ENCODE results near the gene GIMAP5. TPM values are rescaled to one million over a fixed set of nuclear protein-coding genes. Genes with fewer than 3 reads are reported as not detected.

The GIMAP5 gene
- total and polyA plus RNA-seq, 10 of the 15 experiments (the other 5 are each of a cell fraction or from before 2014, with no cell fraction given): 3.7 to 9.1 (median 6.7) TPM

DNA sequence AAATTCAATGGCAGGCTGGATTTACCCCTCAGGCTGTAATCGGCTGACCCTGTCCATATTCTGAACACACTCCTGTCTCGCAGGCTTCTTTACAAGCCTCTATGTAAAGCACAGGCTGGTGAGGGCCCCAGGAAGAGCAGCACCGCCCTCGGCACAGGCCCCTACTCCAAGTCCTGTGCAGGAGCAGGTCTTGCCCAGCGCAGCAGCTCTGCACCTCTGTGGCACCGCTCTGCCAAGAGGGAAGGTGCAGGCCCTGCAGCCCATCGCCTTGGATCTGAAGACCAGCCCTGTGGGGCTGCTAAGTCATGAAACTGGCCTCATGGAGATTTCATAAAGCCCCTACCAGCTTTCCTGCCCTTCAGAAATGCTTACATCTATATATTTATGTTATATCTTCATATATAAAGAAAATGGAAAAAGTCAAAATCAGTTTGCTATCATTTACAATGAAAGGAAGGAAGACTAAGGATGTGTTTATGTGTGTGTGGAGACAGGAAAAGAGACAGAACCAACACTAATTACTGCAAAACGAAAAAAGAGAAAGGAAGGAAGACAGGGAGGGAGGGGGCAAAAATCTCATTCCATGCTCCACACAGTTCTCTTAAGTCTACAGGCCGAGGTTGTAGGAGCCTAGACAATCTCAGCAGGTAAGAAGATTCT, 53.3 kb downstream of the GIMAP5 start (continued):
- TF ChIP-seq, protein P1, sequence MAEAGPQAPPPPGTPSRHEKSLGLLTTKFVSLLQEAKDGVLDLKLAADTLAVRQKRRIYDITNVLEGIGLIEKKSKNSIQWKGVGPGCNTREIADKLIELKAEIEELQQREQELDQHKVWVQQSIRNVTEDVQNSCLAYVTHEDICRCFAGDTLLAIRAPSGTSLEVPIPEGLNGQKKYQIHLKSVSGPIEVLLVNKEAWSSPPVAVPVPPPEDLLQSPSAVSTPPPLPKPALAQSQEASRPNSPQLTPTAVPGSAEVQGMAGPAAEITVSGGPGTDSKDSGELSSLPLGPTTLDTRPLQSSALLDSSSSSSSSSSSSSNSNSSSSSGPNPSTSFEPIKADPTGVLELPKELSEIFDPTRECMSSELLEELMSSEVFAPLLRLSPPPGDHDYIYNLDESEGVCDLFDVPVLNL (IDR thresholded peaks at IDR 0.05; ENCODE audit: low read depth, low read length): no peak
- TF ChIP-seq MEF2B (IDR thresholded peaks at IDR 0.05; ENCODE audit: partially characterized antibody, poor library complexity, severe bottlenecking): no peak
- TF ChIP-seq TARDBP (IDR thresholded peaks at IDR 0.05; ENCODE audit: borderline replicate concordance): no peak
- TF ChIP-seq YBX1 (IDR thresholded peaks at IDR 0.05): no peak
- no peak for TF ChIP-seq NR2C1 (IDR thresholded peaks at IDR 0.05)
- TF ChIP-seq SRF (IDR thresholded peaks at IDR 0.05; ENCODE audit: low read depth in 2 of 2, low read length in 2 of 2): no peak
- TF ChIP-seq SREBF2 (IDR thresholded peaks at IDR 0.05; ENCODE audit: low read length): no peak
- TF ChIP-seq IRF4 (IDR thresholded peaks at IDR 0.05; ENCODE audit: low read depth, low read length): no peak
- TF ChIP-seq FOXK2 (IDR thresholded peaks at IDR 0.05): no peak
- no peak for TF ChIP-seq MTA2 (IDR thresholded peaks at IDR 0.05; ENCODE audit: low read depth)
- no peak for TF ChIP-seq RAD51 (IDR thresholded peaks at IDR 0.05)

DNA sequence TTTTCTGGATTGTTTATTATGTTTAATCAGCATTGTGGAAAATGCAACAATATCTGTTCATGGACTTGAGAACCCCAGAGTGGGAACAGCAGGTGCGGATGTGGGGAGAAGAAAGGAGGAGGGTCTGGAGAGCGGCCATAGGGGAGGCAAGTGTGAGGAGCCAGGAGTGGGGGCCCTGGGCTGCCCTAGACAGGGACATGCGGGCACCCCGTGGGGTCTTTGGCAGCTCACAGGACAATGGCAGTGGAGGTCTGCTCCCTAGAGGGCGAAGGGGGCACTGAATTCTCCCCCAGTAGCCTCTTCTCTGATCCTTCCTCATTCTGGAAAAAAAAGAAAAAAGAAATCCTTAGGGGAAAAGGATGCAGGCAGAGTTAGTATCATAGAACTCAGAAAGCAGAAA, 54.1 kb downstream of the GIMAP5 start:
- no TSS peak for BruUV-seq (replicated peaks)
- Histone ChIP-seq H3K9me3 (replicated peaks; ENCODE audit: control insufficient read depth, insufficient read depth, low read length) (no peaks in the 10 kb centered on the region), H3K4me3 (no peak overlapping the region), H2AFZ (ENCODE audit: control insufficient read depth, low read depth, low read length) (no peak overlapping the region), H3K27me3 (replicated peaks in 1 of 2; ENCODE audit: control insufficient read depth in 2 of 2, insufficient read depth in 2 of 2, low read length in 1 of 2) (peaks cover 3 to 4% of the 10 kb centered on the region in 2 experiments; a peak in 3 of 4 replicates), H3K27ac (ENCODE audit: control insufficient read depth, insufficient read depth) (no peak overlapping the region), H4K20me1 (ENCODE audit: control insufficient read depth, insufficient read depth) (no peaks in the 10 kb centered on the region), H3K9ac (ENCODE audit: control insufficient read depth, insufficient read depth, low read length) (no peak overlapping the region), H3K4me1 (ENCODE audit: control insufficient read depth, insufficient read depth, low read length) (peaks cover 8% of the 10 kb centered on the region), H3K36me3 (ENCODE audit: control insufficient read depth in 2 of 2, insufficient read depth in 2 of 2, low read length in 1 of 2) (no peaks in the 10 kb centered on the region), H3K4me2 (ENCODE audit: control insufficient read depth, insufficient read depth) (no peak overlapping the region), H3K79me2 (ENCODE audit: control insufficient read depth, insufficient read depth, low read length) (no peaks in the 10 kb centered on the region)
- in situ Hi-C loops (cut with MboI): no loop called here
- ChIA-PET SMC1A (ENCODE audit: uncharacterized antibody, unreplicated experiment) (interaction anchor here (4.5 kb wide), 1 partner anchor 11 kb away, joined by 21 read pairs; no protein-coding TSS in a partner anchor), RAD21 (ENCODE audit: unreplicated experiment) (no interaction called here), POLR2A (no interaction called here), CTCF (no interaction called here)
- FAIRE-seq (no peak), ATAC-seq (no peak), DNase-seq (ENCODE audit: low read depth, low spot score) (no peak)
- 28% methylated on average over 5 of the region's 5 CpGs for WGBS (ENCODE audit: insufficient coverage, insufficient replicate concordance, low lambda C conversion rate, missing lambda C conversion rate)
- intact Hi-C loops (cut with micrococcal nuclease; ENCODE audit: unreplicated experiment): no loop called here
- TF ChIP-seq, protein P2, sequence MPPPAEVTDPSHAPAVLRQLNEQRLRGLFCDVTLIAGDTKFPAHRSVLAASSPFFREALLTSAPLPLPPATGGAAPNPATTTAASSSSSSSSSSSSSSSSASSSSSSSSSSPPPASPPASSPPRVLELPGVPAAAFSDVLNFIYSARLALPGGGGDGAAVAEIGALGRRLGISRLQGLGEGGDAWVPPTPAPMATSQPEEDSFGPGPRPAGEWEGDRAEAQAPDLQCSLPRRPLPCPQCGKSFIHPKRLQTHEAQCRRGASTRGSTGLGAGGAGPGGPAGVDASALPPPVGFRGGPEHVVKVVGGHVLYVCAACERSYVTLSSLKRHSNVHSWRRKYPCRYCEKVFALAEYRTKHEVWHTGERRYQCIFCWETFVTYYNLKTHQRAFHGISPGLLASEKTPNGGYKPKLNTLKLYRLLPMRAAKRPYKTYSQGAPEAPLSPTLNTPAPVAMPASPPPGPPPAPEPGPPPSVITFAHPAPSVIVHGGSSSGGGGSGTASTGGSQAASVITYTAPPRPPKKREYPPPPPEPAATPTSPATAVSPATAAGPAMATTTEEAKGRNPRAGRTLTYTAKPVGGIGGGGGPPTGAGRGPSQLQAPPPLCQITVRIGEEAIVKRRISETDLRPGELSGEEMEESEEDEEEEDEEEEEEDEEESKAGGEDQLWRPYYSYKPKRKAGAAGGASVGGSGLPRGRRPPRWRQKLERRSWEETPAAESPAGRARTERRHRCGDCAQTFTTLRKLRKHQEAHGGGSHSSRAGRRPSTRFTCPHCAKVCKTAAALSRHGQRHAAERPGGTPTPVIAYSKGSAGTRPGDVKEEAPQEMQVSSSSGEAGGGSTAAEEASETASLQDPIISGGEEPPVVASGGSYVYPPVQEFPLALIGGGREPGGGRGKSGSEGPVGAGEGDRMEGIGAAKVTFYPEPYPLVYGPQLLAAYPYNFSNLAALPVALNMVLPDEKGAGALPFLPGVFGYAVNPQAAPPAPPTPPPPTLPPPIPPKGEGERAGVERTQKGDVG (CRISPR knock-in tag; IDR thresholded peaks at IDR 0.05): no peak
- TF ChIP-seq, protein P3, sequence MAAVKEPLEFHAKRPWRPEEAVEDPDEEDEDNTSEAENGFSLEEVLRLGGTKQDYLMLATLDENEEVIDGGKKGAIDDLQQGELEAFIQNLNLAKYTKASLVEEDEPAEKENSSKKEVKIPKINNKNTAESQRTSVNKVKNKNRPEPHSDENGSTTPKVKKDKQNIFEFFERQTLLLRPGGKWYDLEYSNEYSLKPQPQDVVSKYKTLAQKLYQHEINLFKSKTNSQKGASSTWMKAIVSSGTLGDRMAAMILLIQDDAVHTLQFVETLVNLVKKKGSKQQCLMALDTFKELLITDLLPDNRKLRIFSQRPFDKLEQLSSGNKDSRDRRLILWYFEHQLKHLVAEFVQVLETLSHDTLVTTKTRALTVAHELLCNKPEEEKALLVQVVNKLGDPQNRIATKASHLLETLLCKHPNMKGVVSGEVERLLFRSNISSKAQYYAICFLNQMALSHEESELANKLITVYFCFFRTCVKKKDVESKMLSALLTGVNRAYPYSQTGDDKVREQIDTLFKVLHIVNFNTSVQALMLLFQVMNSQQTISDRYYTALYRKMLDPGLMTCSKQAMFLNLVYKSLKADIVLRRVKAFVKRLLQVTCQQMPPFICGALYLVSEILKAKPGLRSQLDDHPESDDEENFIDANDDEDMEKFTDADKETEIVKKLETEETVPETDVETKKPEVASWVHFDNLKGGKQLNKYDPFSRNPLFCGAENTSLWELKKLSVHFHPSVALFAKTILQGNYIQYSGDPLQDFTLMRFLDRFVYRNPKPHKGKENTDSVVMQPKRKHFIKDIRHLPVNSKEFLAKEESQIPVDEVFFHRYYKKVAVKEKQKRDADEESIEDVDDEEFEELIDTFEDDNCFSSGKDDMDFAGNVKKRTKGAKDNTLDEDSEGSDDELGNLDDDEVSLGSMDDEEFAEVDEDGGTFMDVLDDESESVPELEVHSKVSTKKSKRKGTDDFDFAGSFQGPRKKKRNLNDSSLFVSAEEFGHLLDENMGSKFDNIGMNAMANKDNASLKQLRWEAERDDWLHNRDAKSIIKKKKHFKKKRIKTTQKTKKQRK (IDR thresholded peaks at IDR 0.05; ENCODE audit: low read depth, low read length): no peak
- TF ChIP-seq RUNX3 (IDR thresholded peaks at IDR 0.05; ENCODE audit: low read length) (no peak), JUNB (IDR thresholded peaks at IDR 0.05) (no peak), POLR2AphosphoS5 (IDR thresholded peaks at IDR 0.05; ENCODE audit: low read length) (no peak), ETV6 (conservative IDR thresholded peaks at IDR 0.05 in 1 of 2, IDR thresholded peaks at IDR 0.05 in 1 of 2; ENCODE audit: borderline replicate concordance in 1 of 2, low read depth in 1 of 2) (no peak)
